GM12878 (cell line): ENCODE measurements around the gene AAGAB. TPM values are rescaled to one million over a fixed set of nuclear protein-coding genes. Genes with fewer than 3 reads are reported as not detected.

Experiments used
- ATAC-seq: fragments of 200-7000 bp; cut with Tn5 transposase; 3 replicates; pipeline ENCODE4 v1.9.1; 2020; ENCODE audit warnings: mild to moderate bottlenecking, moderate library complexity
- BruUV-seq: library from RNA; stranded (reverse); fragments of 400-500 nt; replicated peaks from 2 replicates; lab custom pipeline; 2021; lab: Mats Ljungman, UMichigan
- CTCF ChIA-PET: fragments of 300-600 bp; sonication (Branson Sonifier 250); formaldehyde crosslinking; extraction: SDS; loops from one replicate; lab custom pipeline; 2021; ENCODE audit warnings: inconsistent platforms; lab: Yijun Ruan, JAX
- POLR2A ChIA-PET: fragments of 350-600 bp; formaldehyde crosslinking; extraction: SDS; loops from one replicate; lab custom pipeline; 2021; ENCODE audit warnings: inconsistent platforms; lab: Charles Lee
- RAD21 ChIA-PET: fragments of 300-600 bp; sonication (Branson Sonifier 250); formaldehyde crosslinking; loops from one replicate; lab custom pipeline; 2023; ENCODE audit warnings: antibody characterized with exemption; ENCODE audit not compliant: unreplicated experiment; lab: Charles Lee
- SMC1A ChIA-PET: fragments of 300-600 bp; sonication (Branson Sonifier 250); formaldehyde crosslinking; loops from one replicate; lab custom pipeline; 2023; ENCODE audit not compliant: unreplicated experiment, uncharacterized antibody; lab: Charles Lee
- DNase-seq: peaks from one replicate; pipeline ENCODE4 v3.0.0-alpha.2; 2011; ENCODE audit warnings: low read depth, low spot score
- FAIRE-seq: peaks from 3 replicates; lab custom pipeline; 2011; peaks lifted over from hg19 to GRCh38; lab: Jason Lieb, UNC
- H2AFZ ChIP-seq: 2 replicates; pipeline ENCODE4 v1.6.0; 2011; ENCODE audit warnings: low read depth, low read length, control low read depth; ENCODE audit not compliant: control insufficient read depth
- H3K27ac ChIP-seq: 2 replicates; pipeline ENCODE4 v1.5.1; 2011; ENCODE audit warnings: control low read depth; ENCODE audit not compliant: control insufficient read depth, insufficient read depth
- H3K27me3 ChIP-seq, 2 experiments: replicated peaks in 1 of 2; 2 replicates each; pipeline versions ENCODE4 v1.6.0 to v1.6.1; 2011; ENCODE audit warnings: low read length in 1 of 2; ENCODE audit not compliant: control insufficient read depth in 2 of 2, insufficient read depth in 2 of 2
- H3K36me3 ChIP-seq, 2 experiments: 2 replicates each; pipeline ENCODE4 v1.5.1; 2011; ENCODE audit warnings: low read length in 1 of 2; ENCODE audit not compliant: control insufficient read depth in 2 of 2, insufficient read depth in 2 of 2
- H3K4me1 ChIP-seq: 2 replicates; pipeline ENCODE4 v1.6.1; 2011; ENCODE audit warnings: mild to moderate bottlenecking, low read length, moderate library complexity, mixed read lengths; ENCODE audit not compliant: control insufficient read depth, insufficient read depth
- H3K4me2 ChIP-seq: 2 replicates; pipeline ENCODE4 v1.6.0; 2011; ENCODE audit warnings: control low read depth; ENCODE audit not compliant: control insufficient read depth, insufficient read depth
- H3K4me3 ChIP-seq: fragments of 200-600 bp; sonication (generic); 2 replicates; pipeline ENCODE4 v1.5.1; 2016
- H3K79me2 ChIP-seq: 2 replicates; pipeline ENCODE4 v1.6.0; 2011; ENCODE audit warnings: low read length; ENCODE audit not compliant: control insufficient read depth, insufficient read depth
- H3K9ac ChIP-seq: 2 replicates; pipeline ENCODE4 v1.8.0; 2011; ENCODE audit warnings: low read length, control low read depth, mixed read lengths; ENCODE audit not compliant: control insufficient read depth, insufficient read depth
- H3K9me3 ChIP-seq: replicated peaks from 3 replicates; pipeline ENCODE4 v1.5.1; 2011; ENCODE audit warnings: mild to moderate bottlenecking, low read length; ENCODE audit not compliant: control insufficient read depth, insufficient read depth
- H4K20me1 ChIP-seq: 2 replicates; pipeline ENCODE4 v1.6.0; 2011; ENCODE audit not compliant: control insufficient read depth, insufficient read depth
- KDM1A ChIP-seq: fragments of 200-600 bp; sonication (generic); IDR thresholded peaks from 2 replicates; pipeline ENCODE4 v1.6.1; 2016; ENCODE audit warnings: borderline replicate concordance
- NBN ChIP-seq: fragments of 450-650 bp; IDR thresholded peaks from 2 replicates; pipeline ENCODE4 v1.6.1; 2016
- PML ChIP-seq: IDR thresholded peaks from 2 replicates; pipeline ENCODE4 v1.6.1; 2012; ENCODE audit warnings: low read length, inconsistent platforms
- WGBS: methylation state at CpG from one replicate; pipeline ENCODE4 v1.1.6; 2016; ENCODE audit warnings: low lambda C conversion rate; ENCODE audit not compliant: insufficient replicate concordance, insufficient coverage; ENCODE audit errors: missing lambda C conversion rate; 5-methylcytosine and 5-hydroxymethylcytosine counted together
- in situ Hi-C: fragments of 300-500 bp; cut with MboI; formaldehyde crosslinking; loops from 9 replicates; pipeline ENCODE4 v1.14.3; 2018; ENCODE audit warnings: mixed read lengths
- intact Hi-C: fragments of 100-400 bp; cut with micrococcal nuclease; formaldehyde crosslinking; loops from one replicate; pipeline ENCODE4 v1.14.2; 2022; ENCODE audit not compliant: unreplicated experiment
- polyA plus RNA-seq, 11 experiments: library from polyadenylated mRNA; depleted of rRNA in 4 of 11; unstranded in 6 of 11; stranded (reverse) in 5 of 11; fragments of >200 nt; fragmentation: Nextera tagmentation in 4 of 11; fragmentation: Illumina TruSeq in 1 of 11; extraction: Ambion mirVana in 4 of 11; extraction: Trizol in 1 of 11; gene quantifications; 1 replicate in 1 of 11; 2 replicates in 10 of 11; pipeline versions ENCODE4 v1.2.1 to v1.2.3, GENCODE V29; 2011 to 2016; ENCODE audit warnings: inconsistent platforms in 2 of 11, missing spikeins in 2 of 11, low read depth in 1 of 11
- total RNA-seq, 4 experiments: library from RNA; depleted of rRNA in 3 of 4; stranded (reverse); fragments of >200 nt in 3 of 4; fragmentation: Illumina TruSeq in 1 of 4; extraction: Trizol in 1 of 4; gene quantifications; 2 replicates each; pipeline versions ENCODE4 v1.2.1 to v1.2.3, GENCODE V29; 2013 to 2021
- TF ChIP-seq, protein P1 (sequence below): IDR thresholded peaks from 2 replicates; pipeline ENCODE4 v1.6.1; 2011; ENCODE audit warnings: borderline replicate concordance, low read depth, mild to moderate bottlenecking, moderate library complexity, low read length; ENCODE audit not compliant: insufficient read depth, poor library complexity, severe bottlenecking

Gene AAGAB
- total and polyA plus RNA-seq, 10 of the 15 experiments (the other 5 are each of a cell fraction or from before 2014, with no cell fraction given) = 11.4 to 62.3 (median 38.0) TPM

DNA sequence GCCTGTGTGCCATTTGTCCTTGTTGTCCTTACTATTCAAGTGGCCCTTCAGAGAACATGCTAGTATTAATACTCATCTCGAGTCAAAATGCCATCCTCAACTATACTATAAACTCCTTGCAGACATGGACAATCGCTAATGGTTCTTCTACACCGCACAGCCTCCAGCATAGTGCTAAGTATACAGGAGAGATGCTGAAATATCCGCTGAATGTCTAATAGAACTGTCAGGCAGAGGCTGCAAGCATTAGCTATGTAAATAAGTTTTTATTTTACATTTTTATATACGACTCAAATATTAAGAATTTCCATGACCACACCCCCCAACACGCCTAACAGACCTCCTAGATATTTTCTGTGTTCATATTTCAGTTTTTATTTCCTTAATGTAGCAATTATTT lies 39.4 kb downstream of the AAGAB start:
- FAIRE-seq (no peak), ATAC-seq (no peak), DNase-seq (no peak)
- ChIA-PET SMC1A (no interaction called here), RAD21 (no interaction called here), POLR2A (no interaction called here), CTCF (no interaction called here)
- no peaks in the 10 kb centered on the region for H3K36me3 ChIP-seq
- intact Hi-C loops (no loop called here), in situ Hi-C loops (no loop called here)
- no peak overlapping the region for H3K4me2 ChIP-seq
- no peaks in the 10 kb centered on the region for H3K9me3 ChIP-seq
- no peak overlapping the region for H3K4me3 ChIP-seq
- H3K4me1 ChIP-seq = no peaks in the 10 kb centered on the region
- no peak overlapping the region for H2AFZ ChIP-seq
- no peak overlapping the region for H3K9ac ChIP-seq
- WGBS = 87% methylated on average over 6 of the region's 6 CpGs
- TF ChIP-seq NBN (no peak), PML (no peak)
- TF ChIP-seq, protein P1, sequence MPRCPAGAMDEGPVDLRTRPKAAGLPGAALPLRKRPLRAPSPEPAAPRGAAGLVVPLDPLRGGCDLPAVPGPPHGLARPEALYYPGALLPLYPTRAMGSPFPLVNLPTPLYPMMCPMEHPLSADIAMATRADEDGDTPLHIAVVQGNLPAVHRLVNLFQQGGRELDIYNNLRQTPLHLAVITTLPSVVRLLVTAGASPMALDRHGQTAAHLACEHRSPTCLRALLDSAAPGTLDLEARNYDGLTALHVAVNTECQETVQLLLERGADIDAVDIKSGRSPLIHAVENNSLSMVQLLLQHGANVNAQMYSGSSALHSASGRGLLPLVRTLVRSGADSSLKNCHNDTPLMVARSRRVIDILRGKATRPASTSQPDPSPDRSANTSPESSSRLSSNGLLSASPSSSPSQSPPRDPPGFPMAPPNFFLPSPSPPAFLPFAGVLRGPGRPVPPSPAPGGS = peak; percentile 71
- H3K27me3 ChIP-seq = no peaks in the 10 kb centered on the region
- H3K27ac ChIP-seq = no peak overlapping the region
- H3K79me2 ChIP-seq = no peaks in the 10 kb centered on the region
- no peaks in the 10 kb centered on the region for H4K20me1 ChIP-seq
- no TSS peak for BruUV-seq

DNA sequence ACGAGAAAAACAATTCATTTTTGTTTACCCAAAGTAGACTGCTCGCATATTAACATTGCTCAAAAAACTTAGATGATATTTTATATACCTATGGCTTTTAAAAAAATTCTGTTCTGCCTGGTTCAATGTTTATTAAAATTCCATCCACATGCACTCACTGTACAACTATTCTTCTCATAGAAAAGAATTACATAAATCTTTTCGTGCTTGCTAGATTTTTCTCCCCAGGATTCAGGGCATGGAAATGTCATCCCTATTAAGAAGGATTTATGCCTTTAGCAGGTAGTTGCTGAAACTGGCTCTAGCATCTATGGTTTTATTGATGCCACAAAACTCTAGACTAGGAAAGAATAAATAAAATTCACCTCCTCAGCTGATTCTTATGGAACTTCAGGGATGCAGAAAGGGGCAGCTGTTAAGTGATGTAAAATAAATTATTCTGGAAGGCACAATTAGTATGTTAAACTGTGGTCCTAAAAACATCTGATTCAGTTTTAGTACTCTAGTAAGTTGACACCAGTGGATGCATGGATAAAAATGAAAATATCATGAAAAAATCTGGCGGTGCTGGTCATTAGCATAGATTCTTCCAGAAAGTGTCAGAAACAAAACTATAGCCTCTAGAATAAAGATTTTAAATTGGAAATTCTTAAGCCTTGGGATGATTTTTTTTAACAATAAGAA lies 41.6 kb downstream of the AAGAB start:
- WGBS = 98% methylated on average over 4 of the region's 4 CpGs
- Histone ChIP-seq H3K79me2 (no peaks in the 10 kb centered on the region), H3K27me3 (no peaks in the 10 kb centered on the region), H3K9me3 (peaks cover 3% of the 10 kb centered on the region; the same call in 2 of the 3 replicates), H3K4me2 (no peak overlapping the region), H4K20me1 (no peaks in the 10 kb centered on the region), H2AFZ (no peak overlapping the region), H3K4me1 (no peaks in the 10 kb centered on the region), H3K4me3 (no peak overlapping the region), H3K9ac (no peak overlapping the region), H3K36me3 (peaks cover 0 to 9% of the 10 kb centered on the region in 2 experiments; a peak in 2 of 4 replicates), H3K27ac (no peak overlapping the region)
- SMC1A ChIA-PET = no interaction called here
- intact Hi-C loops = no loop called here
- CTCF ChIA-PET = no interaction called here
- POLR2A ChIA-PET = no interaction called here
- no TSS peak for BruUV-seq
- no peak for DNase-seq
- no peak for ATAC-seq
- RAD21 ChIA-PET = no interaction called here
- in situ Hi-C loops = no loop called here
- no peak for TF ChIP-seq KDM1A
- no peak for FAIRE-seq
